Adrenal gland (tissue), 5 donors: ENCODE measurements around the gene UTP14A.

ENCODE experiments used
- POLR2A ChIP-seq, 2 donors: fragments of 450-650 bp; IDR thresholded peaks; one replicate each; pipeline ENCODE4 v1.6.1; 2017; ENCODE audit warnings: antibody characterized with exemption in 2 of 2, mild to moderate bottlenecking in 2 of 2, moderate library complexity in 1 of 2
- TF ChIP-seq, protein P1 (sequence below), 6 experiments: fragments of 450-650 bp in 4 of 6; fragments of 200-600 bp in 2 of 6; sonication (generic) in 1 of 6; IDR thresholded peaks; 1 replicate in 5 of 6; 2 replicates in 1 of 6; pipeline versions ENCODE4 v1.5.1 to v1.8.0; 2016 to 2021; ENCODE audit warnings: antibody characterized with exemption in 6 of 6, mild to moderate bottlenecking in 2 of 6, moderate library complexity in 1 of 6
- donor health status: DM: no; HTN: no; CAD: no.

DNA sequence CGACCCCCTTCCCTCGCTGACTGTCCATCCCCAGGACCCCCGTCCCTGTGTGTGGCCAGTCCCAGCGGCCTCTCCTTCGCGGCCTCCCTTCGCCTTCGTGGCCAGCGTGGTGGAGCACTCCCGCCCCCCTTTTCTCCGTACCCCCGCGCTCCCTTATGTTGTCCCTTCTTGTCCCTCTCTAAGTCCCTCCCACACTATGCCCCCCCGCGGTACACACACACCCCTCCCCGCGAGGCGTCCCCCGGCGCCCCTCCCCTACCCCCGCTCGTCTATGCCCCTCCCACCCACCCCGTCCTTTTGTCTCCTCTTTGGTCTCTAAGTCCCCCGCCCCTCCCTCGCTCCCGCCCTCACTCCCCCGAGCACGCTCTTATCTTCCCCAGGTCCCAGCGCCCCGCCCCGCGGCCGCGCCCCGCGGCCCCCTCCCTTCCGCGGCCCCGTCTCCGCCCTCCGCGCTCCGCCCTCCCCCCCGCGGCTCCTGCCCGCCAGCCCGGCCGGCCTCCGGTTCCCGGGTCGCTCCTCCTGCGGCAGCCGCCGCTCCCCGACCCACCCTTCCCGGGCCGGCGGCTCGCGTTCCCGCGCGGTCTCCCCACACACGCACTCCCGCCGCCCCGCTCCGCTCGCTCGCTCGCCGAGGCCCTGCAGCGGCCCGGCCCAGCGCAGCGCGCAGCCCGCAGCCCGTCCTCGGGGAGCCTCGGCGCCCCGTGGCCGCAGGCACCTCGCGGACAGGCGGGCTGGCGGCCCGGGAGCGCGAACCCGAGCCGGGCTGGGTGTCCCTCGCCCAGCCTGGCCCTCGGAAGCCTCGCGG, 26.3 kb downstream of the UTP14A start:
- TF ChIP-seq, protein P1, sequence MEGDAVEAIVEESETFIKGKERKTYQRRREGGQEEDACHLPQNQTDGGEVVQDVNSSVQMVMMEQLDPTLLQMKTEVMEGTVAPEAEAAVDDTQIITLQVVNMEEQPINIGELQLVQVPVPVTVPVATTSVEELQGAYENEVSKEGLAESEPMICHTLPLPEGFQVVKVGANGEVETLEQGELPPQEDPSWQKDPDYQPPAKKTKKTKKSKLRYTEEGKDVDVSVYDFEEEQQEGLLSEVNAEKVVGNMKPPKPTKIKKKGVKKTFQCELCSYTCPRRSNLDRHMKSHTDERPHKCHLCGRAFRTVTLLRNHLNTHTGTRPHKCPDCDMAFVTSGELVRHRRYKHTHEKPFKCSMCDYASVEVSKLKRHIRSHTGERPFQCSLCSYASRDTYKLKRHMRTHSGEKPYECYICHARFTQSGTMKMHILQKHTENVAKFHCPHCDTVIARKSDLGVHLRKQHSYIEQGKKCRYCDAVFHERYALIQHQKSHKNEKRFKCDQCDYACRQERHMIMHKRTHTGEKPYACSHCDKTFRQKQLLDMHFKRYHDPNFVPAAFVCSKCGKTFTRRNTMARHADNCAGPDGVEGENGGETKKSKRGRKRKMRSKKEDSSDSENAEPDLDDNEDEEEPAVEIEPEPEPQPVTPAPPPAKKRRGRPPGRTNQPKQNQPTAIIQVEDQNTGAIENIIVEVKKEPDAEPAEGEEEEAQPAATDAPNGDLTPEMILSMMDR (IDR thresholded peaks at IDR 0.05), result no peak
- TF ChIP-seq POLR2A (IDR thresholded peaks at IDR 0.05), result no peak
